GM12878 (cell line): Measurements from ENCODE around the gene NEK10. TPM values are rescaled to one million over a fixed set of nuclear protein-coding genes. Genes with fewer than 3 reads are reported as not detected.

Experiments used
- HCFC1 ChIP-seq: fragments of 150-350 bp; IDR thresholded peaks from 2 replicates; pipeline ENCODE4 v1.6.1; 2014; ENCODE audit warnings: low read length
- HDGF ChIP-seq: fragments of 450-650 bp; IDR thresholded peaks from 2 replicates; pipeline ENCODE4 v1.6.1; 2016; ENCODE audit warnings: antibody characterized with exemption
- TCF7 ChIP-seq: IDR thresholded peaks from 2 replicates; pipeline ENCODE4 v1.6.1; 2014; ENCODE audit warnings: antibody characterized with exemption, borderline replicate concordance
- polyA plus RNA-seq, 11 experiments: library from polyadenylated mRNA; depleted of rRNA in 4 of 11; unstranded in 6 of 11; stranded (reverse) in 5 of 11; fragments of >200 nt; fragmentation: Nextera tagmentation in 4 of 11; fragmentation: Illumina TruSeq in 1 of 11; extraction: Ambion mirVana in 4 of 11; extraction: Trizol in 1 of 11; gene quantifications; 1 replicate in 1 of 11; 2 replicates in 10 of 11; pipeline versions ENCODE4 v1.2.1 to v1.2.3, GENCODE V29; 2011 to 2016; ENCODE audit warnings: inconsistent platforms in 2 of 11, missing spikeins in 2 of 11, low read depth in 1 of 11
- total RNA-seq, 4 experiments: library from RNA; depleted of rRNA in 3 of 4; stranded (reverse); fragments of >200 nt in 3 of 4; fragmentation: Illumina TruSeq in 1 of 4; extraction: Trizol in 1 of 4; gene quantifications; 2 replicates each; pipeline versions ENCODE4 v1.2.1 to v1.2.3, GENCODE V29; 2013 to 2021
- TF ChIP-seq, protein P1 (sequence below): IDR thresholded peaks from 2 replicates; pipeline ENCODE4 v1.6.1; 2012; ENCODE audit warnings: improper control_type of control experiment, low read depth, low read length; ENCODE audit not compliant: insufficient replicate concordance
- TF ChIP-seq, protein P2 (sequence below): IDR thresholded peaks from 2 replicates; pipeline ENCODE4 v1.6.1; 2011; ENCODE audit warnings: low read depth, mild to moderate bottlenecking, low read length, moderate library complexity, borderline replicate concordance; ENCODE audit errors: extremely low read depth
- TF ChIP-seq, protein P3 (sequence below): fragments of 450-650 bp; IDR thresholded peaks from 2 replicates; pipeline ENCODE4 v1.6.1; 2017; ENCODE audit warnings: low read depth, mild to moderate bottlenecking, moderate library complexity

NEK10 gene
- total and polyA plus RNA-seq, 10 of the 15 experiments (the other 5 are each of a cell fraction or from before 2014, with no cell fraction given) = 0.06 to 0.40 (median 0.16) TPM; not detected in 2

DNA sequence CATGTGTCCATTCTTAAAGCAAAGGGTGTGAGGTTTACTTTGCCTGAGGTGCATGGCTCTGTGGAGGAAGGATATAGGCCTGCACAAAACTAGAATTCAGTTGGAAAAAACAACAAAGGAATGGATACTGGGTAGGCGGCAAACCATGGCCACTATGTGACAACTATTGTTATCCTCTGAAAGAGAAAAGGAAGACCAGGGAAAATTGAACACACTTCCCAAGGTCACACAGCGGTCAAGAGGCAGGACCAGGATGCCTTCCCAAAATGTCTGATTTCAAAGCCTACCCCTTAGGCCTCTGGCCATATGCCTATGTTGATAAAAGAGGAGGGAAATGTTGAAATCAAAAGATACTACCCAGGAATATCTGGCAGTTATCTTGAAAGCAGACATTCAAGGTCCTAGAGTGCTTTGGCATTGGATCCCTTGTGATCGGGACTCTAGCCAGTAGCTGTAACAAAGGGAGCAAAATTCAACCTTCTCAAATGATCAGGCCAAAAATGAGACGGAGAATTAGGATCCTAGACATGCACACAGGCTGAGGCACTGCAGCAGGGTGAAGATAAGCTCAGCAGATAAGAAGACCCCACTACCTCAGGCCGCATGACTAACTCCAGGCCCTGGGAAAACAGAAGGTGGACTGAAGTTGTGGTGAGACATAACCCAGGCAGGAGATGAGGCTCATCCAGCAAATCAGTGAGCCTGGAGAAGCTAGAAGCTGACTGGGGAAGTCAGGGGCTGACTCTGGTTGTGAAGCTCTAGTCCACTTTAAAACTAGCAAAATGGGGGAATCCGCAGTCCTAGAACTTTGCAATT, 292.2 kb downstream of the NEK10 start (continued):
- TF ChIP-seq, protein P1, sequence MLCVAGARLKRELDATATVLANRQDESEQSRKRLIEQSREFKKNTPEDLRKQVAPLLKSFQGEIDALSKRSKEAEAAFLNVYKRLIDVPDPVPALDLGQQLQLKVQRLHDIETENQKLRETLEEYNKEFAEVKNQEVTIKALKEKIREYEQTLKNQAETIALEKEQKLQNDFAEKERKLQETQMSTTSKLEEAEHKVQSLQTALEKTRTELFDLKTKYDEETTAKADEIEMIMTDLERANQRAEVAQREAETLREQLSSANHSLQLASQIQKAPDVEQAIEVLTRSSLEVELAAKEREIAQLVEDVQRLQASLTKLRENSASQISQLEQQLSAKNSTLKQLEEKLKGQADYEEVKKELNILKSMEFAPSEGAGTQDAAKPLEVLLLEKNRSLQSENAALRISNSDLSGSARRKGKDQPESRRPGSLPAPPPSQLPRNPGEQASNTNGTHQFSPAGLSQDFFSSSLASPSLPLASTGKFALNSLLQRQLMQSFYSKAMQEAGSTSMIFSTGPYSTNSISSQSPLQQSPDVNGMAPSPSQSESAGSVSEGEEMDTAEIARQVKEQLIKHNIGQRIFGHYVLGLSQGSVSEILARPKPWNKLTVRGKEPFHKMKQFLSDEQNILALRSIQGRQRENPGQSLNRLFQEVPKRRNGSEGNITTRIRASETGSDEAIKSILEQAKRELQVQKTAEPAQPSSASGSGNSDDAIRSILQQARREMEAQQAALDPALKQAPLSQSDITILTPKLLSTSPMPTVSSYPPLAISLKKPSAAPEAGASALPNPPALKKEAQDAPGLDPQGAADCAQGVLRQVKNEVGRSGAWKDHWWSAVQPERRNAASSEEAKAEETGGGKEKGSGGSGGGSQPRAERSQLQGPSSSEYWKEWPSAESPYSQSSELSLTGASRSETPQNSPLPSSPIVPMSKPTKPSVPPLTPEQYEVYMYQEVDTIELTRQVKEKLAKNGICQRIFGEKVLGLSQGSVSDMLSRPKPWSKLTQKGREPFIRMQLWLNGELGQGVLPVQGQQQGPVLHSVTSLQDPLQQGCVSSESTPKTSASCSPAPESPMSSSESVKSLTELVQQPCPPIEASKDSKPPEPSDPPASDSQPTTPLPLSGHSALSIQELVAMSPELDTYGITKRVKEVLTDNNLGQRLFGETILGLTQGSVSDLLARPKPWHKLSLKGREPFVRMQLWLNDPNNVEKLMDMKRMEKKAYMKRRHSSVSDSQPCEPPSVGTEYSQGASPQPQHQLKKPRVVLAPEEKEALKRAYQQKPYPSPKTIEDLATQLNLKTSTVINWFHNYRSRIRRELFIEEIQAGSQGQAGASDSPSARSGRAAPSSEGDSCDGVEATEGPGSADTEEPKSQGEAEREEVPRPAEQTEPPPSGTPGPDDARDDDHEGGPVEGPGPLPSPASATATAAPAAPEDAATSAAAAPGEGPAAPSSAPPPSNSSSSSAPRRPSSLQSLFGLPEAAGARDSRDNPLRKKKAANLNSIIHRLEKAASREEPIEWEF = no peak
- TF ChIP-seq, protein P2, sequence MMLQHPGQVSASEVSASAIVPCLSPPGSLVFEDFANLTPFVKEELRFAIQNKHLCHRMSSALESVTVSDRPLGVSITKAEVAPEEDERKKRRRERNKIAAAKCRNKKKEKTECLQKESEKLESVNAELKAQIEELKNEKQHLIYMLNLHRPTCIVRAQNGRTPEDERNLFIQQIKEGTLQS = no peak
- TF ChIP-seq, protein P3, sequence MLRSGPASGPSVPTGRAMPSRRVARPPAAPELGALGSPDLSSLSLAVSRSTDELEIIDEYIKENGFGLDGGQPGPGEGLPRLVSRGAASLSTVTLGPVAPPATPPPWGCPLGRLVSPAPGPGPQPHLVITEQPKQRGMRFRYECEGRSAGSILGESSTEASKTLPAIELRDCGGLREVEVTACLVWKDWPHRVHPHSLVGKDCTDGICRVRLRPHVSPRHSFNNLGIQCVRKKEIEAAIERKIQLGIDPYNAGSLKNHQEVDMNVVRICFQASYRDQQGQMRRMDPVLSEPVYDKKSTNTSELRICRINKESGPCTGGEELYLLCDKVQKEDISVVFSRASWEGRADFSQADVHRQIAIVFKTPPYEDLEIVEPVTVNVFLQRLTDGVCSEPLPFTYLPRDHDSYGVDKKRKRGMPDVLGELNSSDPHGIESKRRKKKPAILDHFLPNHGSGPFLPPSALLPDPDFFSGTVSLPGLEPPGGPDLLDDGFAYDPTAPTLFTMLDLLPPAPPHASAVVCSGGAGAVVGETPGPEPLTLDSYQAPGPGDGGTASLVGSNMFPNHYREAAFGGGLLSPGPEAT = no peak
- no peak for TF ChIP-seq HDGF
- no peak for TF ChIP-seq TCF7
- TF ChIP-seq HCFC1 = no peak
